AG04450 (cell line): ENCODE measurements around the gene GSC2. TPM values are rescaled to one million over a fixed set of nuclear protein-coding genes. Genes with fewer than 3 reads are reported as not detected.

Experiments
- CTCF ChIA-PET: fragments of 300-600, 350-600 bp; formaldehyde crosslinking; extraction: SDS; loops from one replicate; lab custom pipeline; 2022; ENCODE audit warnings: antibody characterized with exemption, inconsistent platforms; lab: Charles Lee
- POLR2A ChIA-PET: fragments of 350-600 bp; formaldehyde crosslinking; extraction: SDS; loops from one replicate; lab custom pipeline; 2021; ENCODE audit warnings: antibody characterized with exemption, inconsistent platforms; lab: Yijun Ruan, JAX
- DNase-seq: peaks from one replicate; pipeline ENCODE4 v3.0.0-alpha.2; 2011; ENCODE audit warnings: low read depth, low spot score
- H3K27ac ChIP-seq: one replicate; pipeline ENCODE4 v1.5.1; 2012; ENCODE audit warnings: low read depth, low read length, control low read depth
- H3K27me3 ChIP-seq: one replicate; pipeline ENCODE4 v1.6.0; 2012; ENCODE audit warnings: low read length; ENCODE audit not compliant: control insufficient read depth, insufficient read depth
- H3K4me3 ChIP-seq: 2 replicates; pipeline ENCODE4 v1.5.1; 2011; ENCODE audit warnings: mild to moderate bottlenecking, low read depth, low read length, control low read depth
- H3K9me3 ChIP-seq: 2 replicates; pipeline ENCODE4 v1.5.1; 2012; ENCODE audit warnings: low read length; ENCODE audit not compliant: control insufficient read depth, insufficient read depth
- CTCF ChIP-seq: IDR thresholded peaks from 2 replicates; pipeline ENCODE4 v1.5.1; 2011; ENCODE audit warnings: low read depth, low read length, control low read depth, inconsistent platforms
- polyA plus RNA-seq: library from polyadenylated mRNA; depleted of rRNA; stranded (reverse); fragments of >200 nt; gene quantifications from 2 replicates; pipeline ENCODE4 v1.2.3, GENCODE V29; 2011

Gene GSC2
- polyA plus RNA-seq, 1 experiment: not detected

- ChIA-PET CTCF (no interaction called here), POLR2A (no interaction called here)
- no peak for DNase-seq
Measured at GRCh38 chr22:19152942-19153883, 3.1 kb upstream of the GSC2 start.

GRCh38 chr22:19151329-19152191 lies 1.5 kb upstream of the GSC2 start:
- no peak for DNase-seq
- ChIA-PET POLR2A (no interaction called here), CTCF (no interaction called here)
- peaks cover 58% of the 10 kb centered on the region for H3K27me3 ChIP-seq
- H3K9me3 ChIP-seq: peaks cover 11% of the 10 kb centered on the region
- H3K4me3 ChIP-seq: no peak overlapping the region
- H3K27ac ChIP-seq: no peak overlapping the region
- TF ChIP-seq CTCF: no peak

More at GRCh38 chr22:19152942-19153883, 3.1 kb upstream of the GSC2 start:
- H3K9me3 ChIP-seq: peaks cover 11% of the 10 kb centered on the region
- TF ChIP-seq CTCF: no peak
- no peak overlapping the region for H3K27ac ChIP-seq
- no peak overlapping the region for H3K4me3 ChIP-seq
- peaks cover 43% of the 10 kb centered on the region for H3K27me3 ChIP-seq

GRCh38 chr22:19150482-19151328 lies 613 bp upstream of the GSC2 start:
- peaks cover 59% of the 10 kb centered on the region for H3K27me3 ChIP-seq
- peaks cover 11% of the 10 kb centered on the region for H3K9me3 ChIP-seq
- no peak for TF ChIP-seq CTCF
- no peak overlapping the region for H3K4me3 ChIP-seq
- POLR2A ChIA-PET: no interaction called here
- CTCF ChIA-PET: no interaction called here
- no peak overlapping the region for H3K27ac ChIP-seq
- no peak for DNase-seq

- no peak overlapping the region for H3K27ac ChIP-seq
- no peak overlapping the region for H3K4me3 ChIP-seq
- DNase-seq: no peak
- ChIA-PET POLR2A (no interaction called here), CTCF (no interaction called here)
- peaks cover 11% of the 10 kb centered on the region for H3K9me3 ChIP-seq
- peaks cover 59% of the 10 kb centered on the region for H3K27me3 ChIP-seq
- TF ChIP-seq CTCF: no peak
Measured at GRCh38 chr22:19149047-19149883, 827 bp downstream of the GSC2 start.
